ENCODE data around the gene FAM222B. TPM values are rescaled to one million over a fixed set of nuclear protein-coding genes. Genes with fewer than 3 reads are reported as not detected.
"Not testable (repeated sequence)": the region's sequence is repeated elsewhere in the genome, so short reads cannot be mapped to it uniquely, and the experiment has no call there.

Gene FAM222B
- total RNA-seq, 2 experiments from 2014 or later, result 16.8 to 20.8 TPM

DNA sequence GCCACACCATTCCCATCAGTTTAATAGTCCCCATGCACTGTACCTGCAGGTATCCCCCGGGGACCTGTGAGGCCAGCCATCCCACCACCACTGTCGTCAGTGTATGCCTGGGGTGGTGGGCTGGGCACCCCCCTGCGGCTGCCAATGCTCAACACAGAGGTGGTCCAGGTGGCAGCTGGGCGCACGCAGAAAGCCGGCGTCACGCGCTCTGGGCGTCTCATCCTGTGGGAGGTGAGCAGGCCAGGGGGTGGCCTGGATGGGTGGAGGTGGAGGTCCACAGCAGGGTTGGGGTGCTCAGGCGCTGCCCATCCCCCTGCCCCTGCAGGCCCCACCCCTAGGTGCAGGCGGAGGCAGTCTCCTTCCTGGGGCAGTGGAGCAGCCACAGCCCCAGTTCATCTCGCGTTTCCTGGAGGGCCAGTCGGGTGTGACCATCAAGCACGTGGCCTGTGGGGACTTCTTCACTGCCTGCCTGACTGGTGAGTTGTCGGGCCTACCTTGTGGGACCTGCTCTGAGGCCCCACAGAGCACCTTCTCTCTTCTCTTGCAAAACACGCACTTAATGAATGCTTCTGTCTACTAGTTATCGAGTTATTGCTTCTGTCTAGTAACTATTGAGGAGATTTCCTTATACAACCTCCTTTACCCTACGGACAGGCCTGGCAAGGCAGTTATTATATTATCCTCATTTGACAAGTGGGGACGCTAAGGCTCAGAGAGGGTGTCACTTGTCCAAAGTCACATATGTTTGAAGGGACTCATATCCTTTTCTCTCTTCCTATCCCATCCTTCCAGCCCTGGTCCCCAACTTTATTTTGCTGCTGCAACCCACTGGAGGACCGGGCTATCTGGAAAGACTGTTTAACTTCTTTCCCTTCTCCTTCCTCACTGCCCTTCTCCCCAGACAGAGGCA, 104.6 kb downstream of the FAM222B start:
- POLR2A ChIA-PET, result no interaction called here
- Mint-ChIP-seq H3K27ac (peak overlapping the region; percentile 85), H3K27me3 (no peaks in the 10 kb centered on the region), H3K9me3 (ENCODE audit: low read depth) (peaks cover 2% of the 10 kb centered on the region), H3K4me3 (peak overlapping the region; percentile 2), H3K36me3 (ENCODE audit: low read depth) (peaks cover 9% of the 10 kb centered on the region), H3K4me1 (peaks cover 27% of the 10 kb centered on the region)
- no peak for ATAC-seq
- CTCF ChIA-PET, result interaction anchor here (0.7 to 1.3 kb wide), 2 partner anchors 11 to 92 kb away, joined by 3 to 4 read pairs; no protein-coding TSS in a partner anchor
- intact Hi-C loops (cut with DNase I, micrococcal nuclease), result no loop called here
- no peak for DNase-seq

GRCh38 chr17:28737316-28737715, 105.3 kb downstream of the FAM222B start:
- no peak overlapping the region for H3K4me3 Mint-ChIP-seq
- H3K9me3 Mint-ChIP-seq (ENCODE audit: low read depth), result peaks cover 2% of the 10 kb centered on the region
- intact Hi-C loops (cut with DNase I, micrococcal nuclease), result no loop called here
- peaks cover 26% of the 10 kb centered on the region for H3K4me1 Mint-ChIP-seq
- DNase-seq (no peak), ATAC-seq (no peak)
- no peaks in the 10 kb centered on the region for H3K27me3 Mint-ChIP-seq
- no peak overlapping the region for H3K27ac Mint-ChIP-seq
- ChIA-PET POLR2A (interaction anchor here (0.6 kb wide), 1 partner anchor 26 kb away, joined by 3 read pairs; no protein-coding TSS in a partner anchor), CTCF (interaction anchor here (1.3 kb wide), 1 partner anchor 10 kb away, joined by 4 read pairs; no protein-coding TSS in a partner anchor)
- peaks cover 9% of the 10 kb centered on the region for H3K36me3 Mint-ChIP-seq (ENCODE audit: low read depth)

DNA sequence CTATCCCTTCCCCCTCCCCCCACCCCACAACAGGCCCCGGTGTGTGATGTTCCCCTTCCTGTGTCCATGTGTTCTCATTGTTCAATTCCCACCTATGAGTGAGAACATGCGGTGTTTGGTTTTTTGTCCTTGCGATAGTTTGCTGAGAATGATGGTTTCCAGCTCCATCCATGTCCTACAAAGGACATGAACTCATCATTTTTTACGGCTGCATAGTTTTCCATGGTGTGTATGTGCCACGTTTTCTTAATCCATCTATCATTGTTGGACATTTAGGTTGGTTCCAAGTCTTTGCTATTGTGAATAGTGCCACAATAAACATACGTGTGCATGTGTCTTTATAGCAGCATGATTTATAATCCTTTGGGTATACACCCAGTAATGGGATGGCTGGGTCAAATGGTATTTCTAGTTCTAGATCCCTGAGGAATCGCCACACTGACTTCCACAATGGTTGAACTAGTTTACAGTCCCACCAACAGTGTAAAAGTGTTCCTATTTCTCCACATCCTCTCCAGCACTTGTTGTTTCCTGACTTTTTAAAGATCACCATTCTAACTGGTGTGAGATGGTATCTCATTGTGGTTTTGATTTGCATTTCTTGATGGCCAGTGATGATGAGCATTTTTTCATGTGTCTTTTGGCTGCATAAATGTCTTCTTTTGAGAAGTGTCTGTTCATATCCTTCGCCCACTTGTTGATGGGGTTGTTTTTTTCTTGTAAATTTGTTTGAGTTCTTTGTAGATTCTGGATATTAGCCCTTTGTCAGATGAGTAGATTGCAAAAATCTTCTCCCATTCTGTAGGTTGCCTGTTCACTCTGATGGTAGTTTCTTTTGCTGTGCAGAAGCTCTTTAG, 106.4 kb downstream of the FAM222B start:
- H3K36me3 Mint-ChIP-seq (ENCODE audit: low read depth); H3K4me3 Mint-ChIP-seq; DNase-seq; POLR2A ChIA-PET; H3K9me3 Mint-ChIP-seq (ENCODE audit: low read depth); H3K27ac Mint-ChIP-seq; ATAC-seq; intact Hi-C loops (cut with DNase I, micrococcal nuclease); H3K27me3 Mint-ChIP-seq: not testable (repeated sequence)
- H3K4me1 Mint-ChIP-seq, result peaks cover 22% of the 10 kb centered on the region
- CTCF ChIA-PET, result interaction anchor here (1.2 to 1.5 kb wide), 4 partner anchors 9 to 28 kb away, joined by 4 to 10 read pairs (median 5); partner anchors contain the start of gene TLCD1

GRCh38 chr17:28735242-28735722, 107.3 kb downstream of the FAM222B start:
- Mint-ChIP-seq H3K4me3 (no peak overlapping the region), H3K27ac (no peak overlapping the region), H3K36me3 (ENCODE audit: low read depth) (peaks cover 9% of the 10 kb centered on the region), H3K4me1 (peaks cover 21% of the 10 kb centered on the region), H3K9me3 (ENCODE audit: low read depth) (peaks cover 2% of the 10 kb centered on the region), H3K27me3 (no peaks in the 10 kb centered on the region)
- intact Hi-C loops (cut with DNase I, micrococcal nuclease), result no loop called here
- no peak for DNase-seq
- CTCF ChIA-PET, result interaction anchor here (1.2 to 1.5 kb wide), 4 partner anchors 9 to 29 kb away, joined by 4 to 10 read pairs (median 5); partner anchors contain the start of gene TLCD1
- POLR2A ChIA-PET, result no interaction called here
- no peak for ATAC-seq

DNA sequence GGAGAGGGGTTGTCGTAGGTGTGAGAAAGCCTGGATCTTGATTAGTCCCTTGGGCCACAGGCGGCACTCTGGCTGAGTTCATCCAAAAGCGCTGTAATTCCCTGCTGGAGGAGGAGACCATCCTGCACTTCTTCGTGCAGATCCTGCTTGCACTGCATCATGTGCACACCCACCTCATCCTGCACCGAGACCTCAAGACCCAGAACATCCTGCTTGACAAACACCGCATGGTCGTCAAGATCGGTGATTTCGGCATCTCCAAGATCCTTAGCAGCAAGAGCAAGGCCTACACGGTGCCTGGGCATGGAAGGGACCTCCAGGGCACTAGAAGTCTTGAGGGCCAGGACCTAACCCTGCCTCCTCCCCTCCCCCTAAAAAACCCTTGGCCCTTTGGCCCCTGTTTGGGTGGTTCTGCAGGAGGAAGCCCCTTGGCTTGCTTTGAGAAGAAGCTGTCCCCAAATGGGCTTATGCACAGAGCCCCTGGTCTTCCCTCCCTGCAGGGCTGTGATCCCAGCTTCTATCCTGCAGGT, 107.8 kb downstream of the FAM222B start:
- ATAC-seq (no peak), DNase-seq (no peak)
- Mint-ChIP-seq H3K4me3 (no peak overlapping the region), H3K27ac (no peak overlapping the region), H3K27me3 (no peaks in the 10 kb centered on the region), H3K36me3 (ENCODE audit: low read depth) (peaks cover 9% of the 10 kb centered on the region), H3K4me1 (peaks cover 23% of the 10 kb centered on the region), H3K9me3 (ENCODE audit: low read depth) (peaks cover 2% of the 10 kb centered on the region)
- POLR2A ChIA-PET, result no interaction called here
- CTCF ChIA-PET, result interaction anchor here (1.2 to 1.5 kb wide), 4 partner anchors 8 to 29 kb away, joined by 4 to 10 read pairs (median 5); partner anchors contain the start of gene TLCD1
- intact Hi-C loops (cut with DNase I, micrococcal nuclease), result no loop called here

- intact Hi-C loops (cut with DNase I, micrococcal nuclease), result no loop called here
- Mint-ChIP-seq H3K27me3 (no peaks in the 10 kb centered on the region), H3K4me3 (no peak overlapping the region), H3K36me3 (ENCODE audit: low read depth) (no peaks in the 10 kb centered on the region), H3K9me3 (ENCODE audit: low read depth) (no peaks in the 10 kb centered on the region), H3K27ac (no peak overlapping the region), H3K4me1 (peaks cover 19% of the 10 kb centered on the region)
- POLR2A ChIA-PET, result no interaction called here
- CTCF ChIA-PET, result interaction anchor here (0.6 kb wide), 1 partner anchor 18 kb away, joined by 3 read pairs; no protein-coding TSS in a partner anchor
- DNase-seq (no peak), ATAC-seq (no peak)
Measured at GRCh38 chr17:28733346-28733745, 109.2 kb downstream of the FAM222B start.

DNA sequence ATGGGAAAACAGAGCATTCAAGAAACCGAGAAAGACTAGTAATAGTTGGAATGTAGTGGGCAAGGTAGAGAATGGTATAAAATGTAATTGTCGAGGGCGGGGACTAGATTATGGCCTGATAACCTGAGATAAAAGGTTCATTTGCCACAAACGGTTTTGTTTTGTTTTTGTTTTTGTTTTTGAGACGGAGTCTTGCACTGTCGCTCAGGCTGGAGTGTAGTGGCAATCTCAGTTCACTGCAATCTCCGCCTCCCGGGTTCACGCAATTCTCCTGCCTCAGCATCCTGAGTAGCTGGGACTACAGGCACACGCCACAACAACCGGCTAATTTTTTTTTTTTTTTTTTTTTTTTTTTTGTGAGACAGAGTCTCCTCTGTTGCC, 112.7 kb downstream of the FAM222B start:
- Mint-ChIP-seq H3K4me1 (peaks cover 25% of the 10 kb centered on the region), H3K27me3 (no peaks in the 10 kb centered on the region), H3K9me3 (ENCODE audit: low read depth) (no peaks in the 10 kb centered on the region), H3K36me3 (ENCODE audit: low read depth) (peaks cover 8% of the 10 kb centered on the region), H3K27ac (peak overlapping the region; percentile 76), H3K4me3 (peak overlapping the region; percentile 99)
- no peak for DNase-seq
- ChIA-PET CTCF (interaction anchor here (0.5 to 8.9 kb wide), 6 partner anchors 11 to 804 kb away, joined by 3 to 294 read pairs (median 12); partner anchors contain the start of genes RPL23A and TRAF4), POLR2A (interaction anchor here (6.3 kb wide), 1 partner anchor 17 kb away, joined by 111 read pairs; the partner anchor contains the start of gene TRAF4)
- no peak for ATAC-seq
- intact Hi-C loops (cut with DNase I, micrococcal nuclease), result loop anchor here (1.0 to 10.0 kb wide), 9 partner anchors 32 to 885 kb away; partner anchors contain the start of genes ABHD15 (in 1 of the 2), BLTP2 (in 1 of the 2), NUFIP2 (in 1 of the 2) and TP53I13 (in 1 of the 2)

DNA sequence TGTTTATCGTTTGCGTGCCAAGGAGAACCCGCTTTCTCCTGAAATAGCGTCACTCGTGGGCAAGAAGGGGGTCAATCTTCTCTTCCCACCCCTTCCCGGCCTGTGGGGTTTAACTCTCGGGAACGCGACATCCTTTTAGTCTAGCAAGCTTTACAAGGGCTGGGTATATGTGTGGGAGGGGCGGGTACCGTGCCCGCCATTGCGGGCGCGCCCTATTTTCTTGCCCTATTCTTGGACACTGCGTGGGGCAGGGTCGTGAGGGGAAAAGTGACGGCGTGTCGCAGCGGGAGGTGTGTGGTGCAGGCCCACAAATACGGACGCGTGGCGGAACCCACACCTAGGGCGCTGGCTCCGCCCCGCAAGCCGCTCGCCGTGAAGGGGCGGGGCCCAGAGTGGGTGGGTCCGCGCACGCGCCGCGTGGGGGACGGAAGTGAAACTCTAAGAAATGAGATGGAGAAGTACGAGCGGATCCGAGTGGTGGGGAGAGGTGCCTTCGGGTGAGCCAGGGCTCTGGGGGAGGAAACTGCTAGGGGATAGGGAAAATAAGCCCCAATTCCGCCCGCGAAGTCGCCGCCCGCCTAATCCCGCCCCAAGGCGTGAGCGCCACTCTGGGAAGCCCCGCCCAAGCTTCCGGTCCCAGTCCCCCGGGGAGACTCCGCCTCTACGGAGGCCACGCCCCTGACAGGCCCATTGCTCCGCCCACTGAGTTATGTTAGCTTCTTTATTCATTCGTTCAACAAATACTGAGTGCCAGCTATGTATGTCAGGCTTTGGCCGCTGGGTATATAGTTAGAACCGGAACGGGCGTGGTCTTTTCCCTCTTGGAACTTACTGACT, 114.0 kb downstream of the FAM222B start, which contains the start of gene NEK8:
TSS of gene NEK8 (plus strand) at position 425 of the 837 bp plus-strand sequence. CDS start at position 451, 26 bp downstream.
- POLR2A ChIA-PET, result interaction anchor here (0.6 to 6.3 kb wide), 16 partner anchors 9 to 223 kb away, joined by 3 to 111 read pairs (median 4); partner anchors contain the start of genes PHF12, PROCA1, RPL23A and TRAF4
- Mint-ChIP-seq H3K27me3 (no peaks in the 10 kb centered on the region), H3K27ac (peak within 1 kb of the TSS; percentile 99), H3K4me1 (peaks cover 39% of the 10 kb centered on the region), H3K4me3 (peak within 1 kb of the TSS; percentile 99), H3K36me3 (ENCODE audit: low read depth) (peaks cover 22% of the 10 kb centered on the region), H3K9me3 (ENCODE audit: low read depth) (no peaks in the 10 kb centered on the region)
- CTCF ChIA-PET, result interaction anchor here (0.5 to 8.9 kb wide), 25 partner anchors 9 to 420 kb away, joined by 3 to 294 read pairs (median 4); partner anchors contain the start of genes FAM222B, PHF12, PROCA1 and RPL23A
- DNase-seq (peak; percentile 99), ATAC-seq (peak; percentile 50)
- intact Hi-C loops (cut with DNase I, micrococcal nuclease), result loop anchor here (1.0 to 10.0 kb wide), 15 partner anchors 8 to 886 kb away; partner anchors contain the start of genes ABHD15 (in 1 of the 2), BLTP2 (in 1 of the 2), DHRS13 (in 1 of the 2) and NUFIP2 (in 1 of the 2)

DNA sequence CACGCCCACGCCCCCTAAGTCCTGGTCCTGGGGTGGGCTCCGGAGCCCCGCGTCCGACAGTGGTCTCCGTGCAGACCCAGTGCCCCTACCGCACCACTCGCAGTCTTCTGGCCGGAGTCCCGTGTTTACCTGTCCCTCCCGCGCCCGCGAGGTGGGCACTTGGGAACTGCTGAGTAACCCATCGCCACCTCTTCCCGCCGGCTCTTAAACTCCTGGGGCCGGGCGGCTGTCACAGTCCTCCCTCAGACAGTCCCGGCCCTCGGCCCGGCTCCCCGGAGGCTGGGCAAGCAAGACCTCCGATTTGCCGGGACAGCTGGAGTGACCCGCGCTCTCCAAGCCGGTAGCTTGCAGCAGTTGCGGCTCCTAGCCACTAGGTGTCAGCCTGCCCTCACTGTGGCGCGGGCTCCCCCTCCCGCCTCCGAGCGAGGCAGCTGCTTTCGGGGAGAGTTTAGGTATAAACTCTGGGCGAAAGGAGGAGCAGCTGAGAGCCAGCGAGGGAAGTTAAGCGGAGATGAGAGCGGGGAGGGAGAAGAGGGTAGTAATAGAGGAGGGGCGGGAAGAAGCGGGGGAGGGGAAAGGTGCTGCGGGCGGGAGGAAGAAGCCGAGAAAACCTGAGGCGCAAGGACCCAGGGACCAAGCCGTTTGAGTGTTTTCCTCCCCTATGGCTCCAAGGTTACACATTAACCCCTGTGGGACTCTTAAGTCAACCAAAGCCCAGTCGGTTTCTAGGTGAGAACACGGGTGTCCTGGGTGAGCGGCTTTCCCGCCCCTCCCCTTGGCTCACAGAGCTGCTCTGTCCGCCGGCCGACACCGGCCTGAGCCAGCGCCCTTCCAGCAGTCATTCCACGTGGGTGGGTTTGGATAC, 115.7 kb downstream of the FAM222B start:
- intact Hi-C loops (cut with DNase I, micrococcal nuclease), result loop anchor here (1.0 to 10.0 kb wide), 12 partner anchors 23 to 888 kb away; partner anchors contain the start of genes ABHD15 (in 1 of the 2), DHRS13 (in 1 of the 2), FAM222B (in 1 of the 2) and NUFIP2 (in 1 of the 2)
- H3K27ac Mint-ChIP-seq, result peak overlapping the region; percentile 99
- ChIA-PET CTCF (interaction anchor here (0.5 to 8.9 kb wide), 63 partner anchors 7 to 1259 kb away, joined by 3 to 294 read pairs (median 4); partner anchors contain the start of genes BLTP2, DHRS13, FAM222B and FLOT2), POLR2A (interaction anchor here (0.6 to 6.3 kb wide), 14 partner anchors 12 to 391 kb away, joined by 3 to 111 read pairs (median 4); partner anchors contain the start of genes PHF12, PROCA1, TNFAIP1 and TRAF4)
- H3K4me1 Mint-ChIP-seq, result peaks cover 51% of the 10 kb centered on the region
- peak; percentile 97 for DNase-seq
- peak; percentile 35 for ATAC-seq
- no peaks in the 10 kb centered on the region for H3K27me3 Mint-ChIP-seq
- H3K4me3 Mint-ChIP-seq, result peak overlapping the region; percentile 99
- H3K36me3 Mint-ChIP-seq (ENCODE audit: low read depth), result peaks cover 38% of the 10 kb centered on the region
- no peaks in the 10 kb centered on the region for H3K9me3 Mint-ChIP-seq (ENCODE audit: low read depth)

Data from activated CD4-positive, alpha-beta T cell treated with anti-CD3 and anti-CD28 coated beads for 36 hours (primary cell).